Pancreas (tissue), 10 donors: Measurements from ENCODE around the gene ELAVL2. TPM values are rescaled to one million over a fixed set of nuclear protein-coding genes. Genes with fewer than 3 reads are reported as not detected.

ENCODE experiments used
- ATAC-seq, 4 donors: fragments of 200-7000 bp; cut with Tn5 transposase; one replicate each; pipeline versions ENCODE4 v1.8.0 to v1.9.1; 2020; ENCODE audit warnings: mild to moderate bottlenecking in 4 of 4, moderate library complexity in 4 of 4
- DNase-seq, 6 donors: peaks; one replicate each; pipeline ENCODE4 v3.0.0-alpha.2; 2020
- FAIRE-seq: peaks from 2 replicates; lab custom pipeline; 2012; peaks lifted over from hg19 to GRCh38; lab: Jason Lieb, UNC
- H3K27ac ChIP-seq, 4 donors: fragments of 200-600 bp; sonication (generic); 1 replicate in 3 of 4; 2 replicates in 1 of 4; pipeline versions ENCODE4 v1.5.0 to v1.8.0; 2020
- H3K27me3 ChIP-seq, 4 donors: fragments of 200-600 bp; one replicate each; pipeline ENCODE4 v1.8.0; 2021
- H3K36me3 ChIP-seq, 3 donors: fragments of 200-600 bp; sonication (generic) in 1 of 3; one replicate each; pipeline versions ENCODE4 v1.5.0 to v1.8.0; 2020 to 2021
- H3K4me1 ChIP-seq, 3 donors: fragments of 200-600 bp; one replicate each; pipeline ENCODE4 v1.8.0; 2021
- H3K4me3 ChIP-seq, 4 donors: fragments of 200-600 bp; sonication (generic) in 2 of 4; one replicate each; pipeline versions ENCODE4 v1.5.0 to v1.8.0; 2020 to 2021
- H3K9me3 ChIP-seq, 4 donors: fragments of 200-600 bp; one replicate each; pipeline ENCODE4 v1.8.0; 2021
- CTCF ChIP-seq, 4 donors: fragments of 200-600 bp; sonication (generic) in 3 of 4; IDR thresholded peaks; one replicate each; pipeline versions ENCODE4 v1.5.0 to v1.8.0; 2021; ENCODE audit warnings: antibody characterized with exemption in 4 of 4
- WGBS, 2 donors: extraction: QIAGEN DNeasy Blood & Tissue Kit; methylation state at CpG; one replicate each; pipeline ENCODE4 v1.1.7; 2013; 5-methylcytosine and 5-hydroxymethylcytosine counted together
- intact Hi-C, 3 donors: fragments of 100-400 bp; cut with DNase I; formaldehyde crosslinking; loops; one replicate each; pipeline versions ENCODE4 v1.11.1 to v1.14.2; 2022
- polyA plus RNA-seq, 2 donors: library from polyadenylated mRNA; stranded (reverse); fragments of 200-250 nt; gene quantifications; one replicate each; pipeline ENCODE4 v1.2.3, GENCODE V29; 2013
- total RNA-seq, 6 donors: library from RNA; stranded (reverse); fragmentation: NEBNext Ultra II Directional in 4 of 6; extraction: Animal tissue kit (Norgen Biotek cat#: 25700) in 4 of 6; gene quantifications; one replicate each; pipeline versions ENCODE4 v1.2.1 to v1.2.4, GENCODE V29; 2021 to 2023
- donor health status: healthy with polysubstance abuse.
- donor health status: DM: no; HTN: no; CAD: no; lungs with moderate emphysema.
- donor health status: DM: no; HTN: no; CAD: no.
- donor health status: control.
- donor health status: control.
- donor health status: Bipolar disorder and iron deficiency.
- donor health status: DM: yes; HTN: yes; CAD: no.
- donor health status: DM: no; HTN: no; CAD: no.
- donor health status: DM: no; HTN: no; CAD: no.
- donor health status: DM: yes; HTN: yes; CAD: no.

Gene ELAVL2
- total and polyA plus RNA-seq, 8 donors: 0.02 to 0.19 (median 0.12) TPM; not detected in 5

- DNase-seq (peak in 3 of 6 donors; percentile 34 to 78 (median 63)), ATAC-seq (peak in 1 of 4 donors; percentile 12)
These were observed 4.5 kb downstream of the ELAVL2 start for GRCh38 chr9:23821375-23822181.

GRCh38 chr9:23820451-23821374 is 5.3 kb downstream of the ELAVL2 start:
- peak in 1 of 4 donors; percentile 9 for ATAC-seq
- TF ChIP-seq CTCF (IDR thresholded peaks at IDR 0.05): no peak
- Histone ChIP-seq H3K36me3 (no peaks in the 10 kb centered on the region), H3K4me3 (peak overlapping the region in 3 of 4 donors; percentile 24 to 43 (median 33)), H3K9me3 (no peaks in the 10 kb centered on the region), H3K4me1 (peaks cover 5 to 13% (median 12%) of the 10 kb centered on the region in 3 donors), H3K27me3 (peaks cover 0 to 55% (median 12%) of the 10 kb centered on the region in 4 donors), H3K27ac (no peak overlapping the region)
- 3 to 4% methylated on average over 78 to 80 of the region's 80 CpGs for WGBS, 2 donors
- peak in 3 of 6 donors; percentile 15 to 68 (median 58) for DNase-seq
- intact Hi-C loops: no loop called here
- no peak for FAIRE-seq

More at GRCh38 chr9:23821375-23822181, 4.5 kb downstream of the ELAVL2 start:
- peaks cover 0 to 48% (median 12%) of the 10 kb centered on the region in 4 donors for H3K27me3 ChIP-seq
- 1% methylated on average over 72 to 97 of the region's 97 CpGs for WGBS, 2 donors
- peaks cover 5 to 13% (median 12%) of the 10 kb centered on the region in 3 donors for H3K4me1 ChIP-seq
- H3K27ac ChIP-seq: no peak overlapping the region
- no peaks in the 10 kb centered on the region for H3K9me3 ChIP-seq
- intact Hi-C loops: no loop called here
- H3K36me3 ChIP-seq: no peaks in the 10 kb centered on the region
- no peak for TF ChIP-seq CTCF (IDR thresholded peaks at IDR 0.05)
- H3K4me3 ChIP-seq: peak overlapping the region in 3 of 4 donors; percentile 24 to 43 (median 33)
- FAIRE-seq: no peak

GRCh38 chr9:23819403-23819802 is 6.6 kb downstream of the ELAVL2 start:
- FAIRE-seq (no peak), ATAC-seq (no peak), DNase-seq (no peak)
- no peak for TF ChIP-seq CTCF (IDR thresholded peaks at IDR 0.05)
- Histone ChIP-seq H3K4me1 (peaks cover 5 to 13% (median 12%) of the 10 kb centered on the region in 3 donors), H3K27ac (no peak overlapping the region), H3K9me3 (no peaks in the 10 kb centered on the region), H3K36me3 (no peaks in the 10 kb centered on the region), H3K27me3 (peaks cover 0 to 49% (median 12%) of the 10 kb centered on the region in 4 donors), H3K4me3 (no peak overlapping the region)
- intact Hi-C loops: no loop called here

GRCh38 chr9:23814243-23814642 is 11.8 kb downstream of the ELAVL2 start:
- 31 to 36% methylated on average over 3 of the region's 3 CpGs for WGBS, 2 donors
- no peaks in the 10 kb centered on the region for H3K4me1 ChIP-seq
- intact Hi-C loops: no loop called here
- no peak for TF ChIP-seq CTCF (IDR thresholded peaks at IDR 0.05)
- no peak overlapping the region for H3K27ac ChIP-seq
- no peaks in the 10 kb centered on the region for H3K9me3 ChIP-seq
- ATAC-seq (no peak), DNase-seq (no peak), FAIRE-seq (no peak)
- H3K4me3 ChIP-seq: no peak overlapping the region
- no peaks in the 10 kb centered on the region for H3K36me3 ChIP-seq
- H3K27me3 ChIP-seq: peaks cover 0 to 14% (median 3%) of the 10 kb centered on the region in 4 donors
